HepG2 (cell line): ENCODE measurements around the gene TM4SF1. TPM values are rescaled to one million over a fixed set of nuclear protein-coding genes. Genes with fewer than 3 reads are reported as not detected.
A peak's percentile ranks its signal among the peaks of the same experiment; 100 is the strongest.

Source experiments
- GFI1 ChIP-seq: sonication (generic); formaldehyde crosslinking; IDR thresholded peaks from 2 replicates; pipeline ENCODE4 v1.5.0; 2020; ENCODE audit warnings: missing genetic modification reagents, mild to moderate bottlenecking, borderline replicate concordance
- HDAC2 ChIP-seq: sonication (generic); formaldehyde crosslinking; IDR thresholded peaks from 2 replicates; pipeline ENCODE4 v1.4.0; 2020; ENCODE audit warnings: missing genetic modification reagents
- HNF4G ChIP-seq, 2 experiments: sonication (generic) in 1 of 2; formaldehyde crosslinking in 1 of 2; IDR thresholded peaks; 2 replicates each; pipeline versions ENCODE4 v1.4.0 to v1.6.1; 2011 to 2020; ENCODE audit warnings: borderline replicate concordance in 2 of 2, low read depth in 2 of 2, mild to moderate bottlenecking in 2 of 2, low read length in 1 of 2, missing genetic modification reagents in 1 of 2, moderate library complexity in 1 of 2
- KDM2A ChIP-seq: sonication (generic); formaldehyde crosslinking; IDR thresholded peaks from 2 replicates; pipeline ENCODE4 v1.4.0; 2020; ENCODE audit warnings: low read depth, missing genetic modification reagents, borderline replicate concordance
- MAFF ChIP-seq: IDR thresholded peaks from 2 replicates; pipeline ENCODE4 v1.6.1; 2011; ENCODE audit warnings: low read depth, low read length, improper control_type of control experiment
- MED1 ChIP-seq: sonication (generic); formaldehyde crosslinking; IDR thresholded peaks from 2 replicates; pipeline ENCODE4 v1.4.0; 2020; ENCODE audit warnings: missing genetic modification reagents
- NCOA2 ChIP-seq: sonication (generic); formaldehyde crosslinking; IDR thresholded peaks from 2 replicates; pipeline ENCODE4 v1.8.0; 2022; ENCODE audit warnings: inconsistent platforms
- POGZ ChIP-seq: sonication (generic); formaldehyde crosslinking; IDR thresholded peaks from 2 replicates; pipeline ENCODE4 v1.4.0; 2020; ENCODE audit warnings: mild to moderate bottlenecking, missing genetic modification reagents
- TCF7 ChIP-seq: sonication (generic); IDR thresholded peaks from 2 replicates; pipeline ENCODE4 v1.6.1; 2016; ENCODE audit warnings: antibody characterized with exemption, low read depth
- TCF7L2 ChIP-seq: IDR thresholded peaks from 2 replicates; pipeline ENCODE4 v1.6.1; 2011; ENCODE audit warnings: mild to moderate bottlenecking, low read depth, low read length, moderate library complexity
- ZFP37 ChIP-seq: sonication (generic); formaldehyde crosslinking; IDR thresholded peaks from 2 replicates; pipeline ENCODE4 v1.4.0; 2020; ENCODE audit warnings: missing genetic modification reagents, borderline replicate concordance
- ZFYVE20 ChIP-seq: sonication (generic); formaldehyde crosslinking; IDR thresholded peaks from 2 replicates; pipeline ENCODE4 v1.8.0; 2023; ENCODE audit warnings: low read depth, mild to moderate bottlenecking, moderate library complexity, missing genetic modification reagents, borderline replicate concordance
- ZMYM4 ChIP-seq: sonication (generic); formaldehyde crosslinking; IDR thresholded peaks from 2 replicates; pipeline ENCODE4 v1.8.1; 2023; ENCODE audit warnings: mild to moderate bottlenecking, missing genetic modification reagents
- ZNF138 ChIP-seq: sonication (generic); formaldehyde crosslinking; IDR thresholded peaks from 2 replicates; pipeline ENCODE4 v1.5.0; 2020; ENCODE audit warnings: mild to moderate bottlenecking, low read depth, missing genetic modification reagents
- ZNF331 ChIP-seq: sonication (generic); formaldehyde crosslinking; IDR thresholded peaks from 2 replicates; pipeline ENCODE4 v1.4.0; 2020; ENCODE audit warnings: missing genetic modification reagents
- ZNF350 ChIP-seq: sonication (generic); formaldehyde crosslinking; IDR thresholded peaks from 2 replicates; pipeline ENCODE4 v1.4.0; 2020; ENCODE audit warnings: mild to moderate bottlenecking, low read depth, missing genetic modification reagents, borderline replicate concordance
- polyA plus RNA-seq, 8 experiments: library from polyadenylated mRNA; depleted of rRNA in 3 of 8; stranded (reverse) in 7 of 8; unstranded in 1 of 8; fragments of >200 nt; fragmentation: Illumina TruSeq in 4 of 8; extraction: Trizol in 4 of 8; gene quantifications; 2 replicates each; pipeline versions ENCODE4 v1.2.1 to v1.2.3, GENCODE V29; 2011 to 2016; ENCODE audit warnings: low read depth in 4 of 8, missing spikeins in 1 of 8, mixed read lengths in 1 of 8; ENCODE audit not compliant: insufficient read depth in 1 of 8
- total RNA-seq, 5 experiments: library from RNA; depleted of rRNA; stranded (reverse); fragments of >200 nt; fragmentation: Illumina TruSeq; extraction: Trizol; gene quantifications; 2 replicates each; pipeline ENCODE4 v1.2.3, GENCODE V29; 2016; ENCODE audit warnings: low read depth in 1 of 5
- TF ChIP-seq, protein P1 (sequence below): sonication (generic); formaldehyde crosslinking; IDR thresholded peaks from 2 replicates; pipeline ENCODE4 v1.4.0; 2020; ENCODE audit warnings: missing genetic modification reagents, mild to moderate bottlenecking, borderline replicate concordance
- TF ChIP-seq, protein P2 (sequence below): sonication (generic); formaldehyde crosslinking; IDR thresholded peaks from 2 replicates; pipeline ENCODE4 v1.5.1; 2020; ENCODE audit warnings: missing genetic modification reagents, mild to moderate bottlenecking, borderline replicate concordance
- TF ChIP-seq, protein P3 (sequence below): sonication (generic); formaldehyde crosslinking; IDR thresholded peaks from 2 replicates; pipeline ENCODE4 v1.5.0; 2020; ENCODE audit warnings: mild to moderate bottlenecking, missing genetic modification reagents, borderline replicate concordance

Gene TM4SF1
- total and polyA plus RNA-seq, 2 of the 13 experiments (the other 11 are each of a cell fraction or from before 2014, with no cell fraction given), result 431 to 1,359 TPM

DNA sequence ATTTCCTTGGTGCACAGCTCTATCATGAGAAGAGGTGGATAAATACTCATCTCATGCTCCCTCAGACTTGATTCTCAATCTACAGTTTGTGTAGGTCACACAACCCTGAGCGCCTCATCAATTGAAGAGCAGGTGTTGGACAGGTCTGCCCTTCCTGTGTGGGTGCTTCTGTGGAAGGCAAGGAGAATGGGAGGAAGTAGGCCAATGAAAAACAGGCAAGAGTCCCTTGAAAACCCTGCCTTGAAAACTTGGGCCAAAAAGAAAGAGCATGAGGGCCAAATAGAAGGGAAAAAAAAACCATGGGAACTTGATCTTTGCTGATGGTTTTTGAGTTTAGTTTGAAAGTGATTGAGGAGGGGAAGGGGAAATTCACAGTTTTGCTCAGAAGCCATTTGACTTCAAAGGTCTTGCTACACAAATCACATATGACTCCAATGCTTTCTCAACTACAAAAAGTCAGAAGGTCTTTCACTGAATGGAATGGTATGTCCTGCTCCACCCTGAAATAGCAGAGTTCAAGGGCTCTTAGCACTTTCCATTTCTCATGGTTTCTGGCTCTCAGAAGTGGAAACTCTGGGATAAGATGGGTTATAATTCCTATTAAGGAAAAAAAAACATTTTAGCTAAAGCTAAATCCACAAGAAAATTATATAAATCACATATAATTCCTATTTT is 37.2 kb upstream of the TM4SF1 start (continued):
- TF ChIP-seq, protein P1, sequence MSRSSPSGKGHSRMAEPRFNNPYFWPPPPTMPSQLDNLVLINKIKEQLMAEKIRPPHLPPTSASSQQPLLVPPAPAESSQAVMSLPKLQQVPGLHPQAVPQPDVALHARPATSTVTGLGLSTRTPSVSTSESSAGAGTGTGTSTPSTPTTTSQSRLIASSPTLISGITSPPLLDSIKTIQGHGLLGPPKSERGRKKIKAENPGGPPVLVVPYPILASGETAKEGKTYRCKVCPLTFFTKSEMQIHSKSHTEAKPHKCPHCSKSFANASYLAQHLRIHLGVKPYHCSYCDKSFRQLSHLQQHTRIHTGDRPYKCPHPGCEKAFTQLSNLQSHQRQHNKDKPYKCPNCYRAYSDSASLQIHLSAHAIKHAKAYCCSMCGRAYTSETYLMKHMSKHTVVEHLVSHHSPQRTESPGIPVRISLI, result peak; percentile 63; the same call in 1 of the 2 replicates
- TF ChIP-seq GFI1 (CRISPR knock-in tag) (peak; percentile 88), KDM2A (CRISPR knock-in tag) (no peak), MED1 (CRISPR knock-in tag) (peak; percentile 39; the same call in 1 of the 2 replicates), ZNF138 (no peak), ZFP37 (CRISPR knock-in tag) (no peak), POGZ (peak; percentile 86), TCF7L2 (peak; percentile 50; the same call in 1 of the 2 replicates), NCOA2 (CRISPR knock-in tag) (peak; percentile 84), HNF4G (IDR thresholded peaks at IDR 0.05; ENCODE audit: borderline replicate concordance, low read depth, low read length) (peak; percentile 72; the same call in 1 of the 2 replicates), HNF4G (CRISPR knock-in tag; IDR thresholded peaks at IDR 0.05; ENCODE audit: borderline replicate concordance, low read depth) (no peak), ZNF331 (peak; percentile 58), ZMYM4 (peak; percentile 67), HDAC2 (CRISPR knock-in tag) (peak; percentile 49; the same call in 1 of the 2 replicates), ZFYVE20 (CRISPR knock-in tag) (no peak), ZNF350 (CRISPR knock-in tag) (no peak), TCF7 (peak; percentile 83), MAFF (peak; percentile 35; the same call in 1 of the 2 replicates)
- TF ChIP-seq, protein P2, sequence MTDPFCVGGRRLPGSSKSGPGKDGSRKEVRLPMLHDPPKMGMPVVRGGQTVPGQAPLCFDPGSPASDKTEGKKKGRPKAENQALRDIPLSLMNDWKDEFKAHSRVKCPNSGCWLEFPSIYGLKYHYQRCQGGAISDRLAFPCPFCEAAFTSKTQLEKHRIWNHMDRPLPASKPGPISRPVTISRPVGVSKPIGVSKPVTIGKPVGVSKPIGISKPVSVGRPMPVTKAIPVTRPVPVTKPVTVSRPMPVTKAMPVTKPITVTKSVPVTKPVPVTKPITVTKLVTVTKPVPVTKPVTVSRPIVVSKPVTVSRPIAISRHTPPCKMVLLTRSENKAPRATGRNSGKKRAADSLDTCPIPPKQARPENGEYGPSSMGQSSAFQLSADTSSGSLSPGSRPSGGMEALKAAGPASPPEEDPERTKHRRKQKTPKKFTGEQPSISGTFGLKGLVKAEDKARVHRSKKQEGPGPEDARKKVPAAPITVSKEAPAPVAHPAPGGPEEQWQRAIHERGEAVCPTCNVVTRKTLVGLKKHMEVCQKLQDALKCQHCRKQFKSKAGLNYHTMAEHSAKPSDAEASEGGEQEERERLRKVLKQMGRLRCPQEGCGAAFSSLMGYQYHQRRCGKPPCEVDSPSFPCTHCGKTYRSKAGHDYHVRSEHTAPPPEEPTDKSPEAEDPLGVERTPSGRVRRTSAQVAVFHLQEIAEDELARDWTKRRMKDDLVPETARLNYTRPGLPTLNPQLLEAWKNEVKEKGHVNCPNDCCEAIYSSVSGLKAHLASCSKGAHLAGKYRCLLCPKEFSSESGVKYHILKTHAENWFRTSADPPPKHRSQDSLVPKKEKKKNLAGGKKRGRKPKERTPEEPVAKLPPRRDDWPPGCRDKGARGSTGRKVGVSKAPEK (CRISPR knock-in tag), result no peak
- TF ChIP-seq, protein P3, sequence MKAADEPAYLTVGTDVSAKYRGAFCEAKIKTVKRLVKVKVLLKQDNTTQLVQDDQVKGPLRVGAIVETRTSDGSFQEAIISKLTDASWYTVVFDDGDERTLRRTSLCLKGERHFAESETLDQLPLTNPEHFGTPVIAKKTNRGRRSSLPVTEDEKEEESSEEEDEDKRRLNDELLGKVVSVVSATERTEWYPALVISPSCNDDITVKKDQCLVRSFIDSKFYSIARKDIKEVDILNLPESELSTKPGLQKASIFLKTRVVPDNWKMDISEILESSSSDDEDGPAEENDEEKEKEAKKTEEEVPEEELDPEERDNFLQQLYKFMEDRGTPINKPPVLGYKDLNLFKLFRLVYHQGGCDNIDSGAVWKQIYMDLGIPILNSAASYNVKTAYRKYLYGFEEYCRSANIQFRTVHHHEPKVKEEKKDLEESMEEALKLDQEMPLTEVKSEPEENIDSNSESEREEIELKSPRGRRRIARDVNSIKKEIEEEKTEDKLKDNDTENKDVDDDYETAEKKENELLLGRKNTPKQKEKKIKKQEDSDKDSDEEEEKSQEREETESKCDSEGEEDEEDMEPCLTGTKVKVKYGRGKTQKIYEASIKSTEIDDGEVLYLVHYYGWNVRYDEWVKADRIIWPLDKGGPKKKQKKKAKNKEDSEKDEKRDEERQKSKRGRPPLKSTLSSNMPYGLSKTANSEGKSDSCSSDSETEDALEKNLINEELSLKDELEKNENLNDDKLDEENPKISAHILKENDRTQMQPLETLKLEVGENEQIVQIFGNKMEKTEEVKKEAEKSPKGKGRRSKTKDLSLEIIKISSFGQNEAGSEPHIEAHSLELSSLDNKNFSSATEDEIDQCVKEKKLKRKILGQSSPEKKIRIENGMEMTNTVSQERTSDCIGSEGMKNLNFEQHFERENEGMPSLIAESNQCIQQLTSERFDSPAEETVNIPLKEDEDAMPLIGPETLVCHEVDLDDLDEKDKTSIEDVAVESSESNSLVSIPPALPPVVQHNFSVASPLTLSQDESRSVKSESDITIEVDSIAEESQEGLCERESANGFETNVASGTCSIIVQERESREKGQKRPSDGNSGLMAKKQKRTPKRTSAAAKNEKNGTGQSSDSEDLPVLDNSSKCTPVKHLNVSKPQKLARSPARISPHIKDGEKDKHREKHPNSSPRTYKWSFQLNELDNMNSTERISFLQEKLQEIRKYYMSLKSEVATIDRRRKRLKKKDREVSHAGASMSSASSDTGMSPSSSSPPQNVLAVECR (CRISPR knock-in tag), result peak; percentile 16; the same call in 1 of the 2 replicates
